ENCODE results near the gene THAP2. TPM values are rescaled to one million over a fixed set of nuclear protein-coding genes. Genes with fewer than 3 reads are reported as not detected.

Gene THAP2
- total and polyA plus RNA-seq, 12 donors = 2.3 to 9.7 (median 6.1) TPM

GRCh38 chr12:71652656-71653055 is 11.4 kb upstream of the THAP2 start:
- Histone ChIP-seq H3K4me1 (peaks cover 0 to 67% (median 27%) of the 10 kb centered on the region in 9 donors), H3K27ac (no peak overlapping the region), H3K27me3 (no peaks in the 10 kb centered on the region), H3K36me3 (peaks cover 0 to 97% (median 17%) of the 10 kb centered on the region in 9 donors), H3K9me3 (peaks cover 0 to 11% (median 5%) of the 10 kb centered on the region in 11 donors), H3K4me3 (no peak overlapping the region)
- TF ChIP-seq, protein P1, sequence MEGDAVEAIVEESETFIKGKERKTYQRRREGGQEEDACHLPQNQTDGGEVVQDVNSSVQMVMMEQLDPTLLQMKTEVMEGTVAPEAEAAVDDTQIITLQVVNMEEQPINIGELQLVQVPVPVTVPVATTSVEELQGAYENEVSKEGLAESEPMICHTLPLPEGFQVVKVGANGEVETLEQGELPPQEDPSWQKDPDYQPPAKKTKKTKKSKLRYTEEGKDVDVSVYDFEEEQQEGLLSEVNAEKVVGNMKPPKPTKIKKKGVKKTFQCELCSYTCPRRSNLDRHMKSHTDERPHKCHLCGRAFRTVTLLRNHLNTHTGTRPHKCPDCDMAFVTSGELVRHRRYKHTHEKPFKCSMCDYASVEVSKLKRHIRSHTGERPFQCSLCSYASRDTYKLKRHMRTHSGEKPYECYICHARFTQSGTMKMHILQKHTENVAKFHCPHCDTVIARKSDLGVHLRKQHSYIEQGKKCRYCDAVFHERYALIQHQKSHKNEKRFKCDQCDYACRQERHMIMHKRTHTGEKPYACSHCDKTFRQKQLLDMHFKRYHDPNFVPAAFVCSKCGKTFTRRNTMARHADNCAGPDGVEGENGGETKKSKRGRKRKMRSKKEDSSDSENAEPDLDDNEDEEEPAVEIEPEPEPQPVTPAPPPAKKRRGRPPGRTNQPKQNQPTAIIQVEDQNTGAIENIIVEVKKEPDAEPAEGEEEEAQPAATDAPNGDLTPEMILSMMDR (IDR thresholded peaks at IDR 0.05) = no peak
- intact Hi-C loops (cut with DNase I) = no loop called here
- no peak for DNase-seq
- 88 to 93% methylated on average over 1 of the region's 1 CpG for WGBS, 2 donors
- no peak for ATAC-seq

GRCh38 chr12:71653137-71653536 is 11.0 kb upstream of the THAP2 start:
- DNase-seq (no peak), ATAC-seq (no peak)
- peaks cover 0 to 97% (median 17%) of the 10 kb centered on the region in 9 donors for H3K36me3 ChIP-seq
- peaks cover 0 to 67% (median 27%) of the 10 kb centered on the region in 9 donors for H3K4me1 ChIP-seq
- H3K4me3 ChIP-seq = no peak overlapping the region
- peaks cover 0 to 11% (median 5%) of the 10 kb centered on the region in 11 donors for H3K9me3 ChIP-seq
- TF ChIP-seq, protein P1 (IDR thresholded peaks at IDR 0.05) = no peak
- 96 to 98% methylated on average over 2 of the region's 2 CpGs for WGBS, 2 donors
- intact Hi-C loops (cut with DNase I) = no loop called here
- H3K27me3 ChIP-seq = no peaks in the 10 kb centered on the region
- H3K27ac ChIP-seq = no peak overlapping the region

DNA sequence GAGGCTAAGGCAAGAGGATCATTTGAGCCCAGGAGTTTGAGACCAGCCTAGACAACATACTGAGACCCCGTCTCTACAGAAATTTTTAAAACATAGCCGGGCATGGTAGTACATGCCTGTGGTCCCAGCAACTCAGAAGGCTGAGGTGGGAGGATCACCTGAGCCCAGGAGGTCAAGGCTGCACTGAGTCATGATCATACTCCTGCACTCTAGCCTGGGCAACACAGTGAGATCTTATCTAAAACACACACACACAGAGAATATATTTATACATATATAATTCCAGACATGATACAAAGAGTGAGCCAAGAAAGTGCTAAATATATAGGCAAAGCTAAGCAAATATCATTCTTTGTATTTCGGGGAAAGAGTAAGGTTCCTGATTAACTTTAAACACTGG is 9.9 kb upstream of the THAP2 start:
- intact Hi-C loops (cut with DNase I) = no loop called here
- peaks cover 0 to 60% (median 27%) of the 10 kb centered on the region in 9 donors for H3K4me1 ChIP-seq
- H3K4me3 ChIP-seq = no peak overlapping the region
- peaks cover 0 to 99% (median 25%) of the 10 kb centered on the region in 9 donors for H3K36me3 ChIP-seq
- peaks cover 0 to 11% (median 5%) of the 10 kb centered on the region in 11 donors for H3K9me3 ChIP-seq
- no peaks in the 10 kb centered on the region for H3K27me3 ChIP-seq
- TF ChIP-seq, protein P1 (IDR thresholded peaks at IDR 0.05) = no peak
- ATAC-seq (no peak), DNase-seq (no peak)
- no peak overlapping the region for H3K27ac ChIP-seq
- 85 to 100% methylated on average over 3 of the region's 3 CpGs for WGBS, 2 donors

- WGBS, 2 donors = 63 to 69% methylated on average over 1 of the region's 1 CpG
- H3K27ac ChIP-seq = no peak overlapping the region
- no peak overlapping the region for H3K4me3 ChIP-seq
- TF ChIP-seq, protein P1 (IDR thresholded peaks at IDR 0.05) = no peak
- intact Hi-C loops (cut with DNase I) = no loop called here
- ATAC-seq = no peak
- H3K4me1 ChIP-seq = peaks cover 0 to 60% (median 35%) of the 10 kb centered on the region in 9 donors
- no peak for DNase-seq
- H3K27me3 ChIP-seq = no peaks in the 10 kb centered on the region
- H3K36me3 ChIP-seq = peaks cover 0 to 99% (median 27%) of the 10 kb centered on the region in 9 donors
- H3K9me3 ChIP-seq = peaks cover 0 to 11% (median 5%) of the 10 kb centered on the region in 11 donors
Measured at GRCh38 chr12:71655495-71655894, 8.6 kb upstream of the THAP2 start.

All from heart right ventricle (tissue), 16 donors.